Osteoblast (primary cell): ENCODE measurements around the gene TMEM215. TPM values are rescaled to one million over a fixed set of nuclear protein-coding genes. Genes with fewer than 3 reads are reported as not detected.

ENCODE experiments used
- DNase-seq: peaks from one replicate; pipeline ENCODE4 v3.0.0; 2011; ENCODE audit warnings: low spot score, mixed read lengths; ENCODE audit not compliant: insufficient read length; ENCODE audit errors: missing footprints
- H2AFZ ChIP-seq: 2 replicates; pipeline ENCODE4 v1.6.0; 2011; ENCODE audit warnings: mild to moderate bottlenecking, low read length
- H3K27ac ChIP-seq: 2 replicates; pipeline ENCODE4 v1.5.1; 2011; ENCODE audit warnings: mild to moderate bottlenecking, low read depth, low read length, moderate library complexity
- H3K27me3 ChIP-seq: 2 replicates; pipeline ENCODE4 v1.6.0; 2012; ENCODE audit warnings: mild to moderate bottlenecking, control low read depth, inconsistent platforms, low read length, moderate library complexity; ENCODE audit not compliant: insufficient read depth
- H3K36me3 ChIP-seq: 2 replicates; pipeline ENCODE4 v1.5.1; 2011; ENCODE audit warnings: mild to moderate bottlenecking, low read length, control low read depth, moderate library complexity; ENCODE audit not compliant: insufficient read depth
- H3K4me1 ChIP-seq: 2 replicates; pipeline ENCODE4 v1.5.1; 2011; ENCODE audit warnings: mild to moderate bottlenecking, low read length, control low read depth, moderate library complexity; ENCODE audit not compliant: insufficient read depth
- H3K4me2 ChIP-seq: 2 replicates; pipeline ENCODE4 v1.6.0; 2011; ENCODE audit warnings: mild to moderate bottlenecking, low read length; ENCODE audit not compliant: insufficient read depth
- H3K4me3 ChIP-seq: fragments of 200-600 bp; sonication (generic); 3 replicates; pipeline ENCODE4 v1.5.1; 2012; ENCODE audit warnings: mild to moderate bottlenecking, low read length, inconsistent platforms; ENCODE audit not compliant: insufficient read depth
- H3K79me2 ChIP-seq: 2 replicates; pipeline ENCODE4 v1.6.0; 2012; ENCODE audit warnings: mild to moderate bottlenecking, low read length, control low read depth, inconsistent platforms; ENCODE audit not compliant: insufficient read depth
- H3K9me3 ChIP-seq: 2 replicates; pipeline ENCODE4 v1.5.1; 2011; ENCODE audit warnings: low read depth, low read length, control low read depth
- H4K20me1 ChIP-seq: 2 replicates; pipeline ENCODE4 v1.6.0; 2012; ENCODE audit warnings: mild to moderate bottlenecking, low read length, control low read depth; ENCODE audit not compliant: insufficient read depth
- total RNA-seq: library from RNA; depleted of rRNA; stranded (reverse); fragments of >200 nt; gene quantifications from 2 replicates; pipeline ENCODE4 v1.2.3, GENCODE V29; 2012
- TF ChIP-seq, protein P1 (sequence below): IDR thresholded peaks from 2 replicates; pipeline ENCODE4 v1.5.1; 2011; ENCODE audit warnings: mild to moderate bottlenecking, low read depth, low read length, moderate library complexity; ENCODE audit errors: extremely low read depth

Gene TMEM215
- total RNA-seq, 1 donor = not detected

DNA sequence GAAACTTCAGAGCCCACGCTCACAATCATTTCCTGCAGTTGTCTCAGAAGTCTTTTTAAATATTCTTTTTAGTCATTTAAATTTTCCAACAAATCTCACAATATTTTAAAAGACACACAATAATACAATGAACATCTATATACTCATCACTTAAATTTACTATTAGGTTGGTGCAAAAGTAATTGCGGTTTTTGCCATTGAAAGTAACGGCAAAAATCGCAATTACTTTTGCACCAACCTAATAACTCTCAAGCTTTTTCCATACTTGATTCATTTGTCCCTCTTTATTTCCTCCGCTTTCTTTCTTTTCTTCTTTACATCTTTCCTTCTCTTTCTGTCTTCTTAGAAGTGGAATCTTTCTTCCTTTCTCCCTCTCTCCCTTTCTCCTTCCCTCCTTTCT is 19.2 kb upstream of the TMEM215 start:
- TF ChIP-seq, protein P1, sequence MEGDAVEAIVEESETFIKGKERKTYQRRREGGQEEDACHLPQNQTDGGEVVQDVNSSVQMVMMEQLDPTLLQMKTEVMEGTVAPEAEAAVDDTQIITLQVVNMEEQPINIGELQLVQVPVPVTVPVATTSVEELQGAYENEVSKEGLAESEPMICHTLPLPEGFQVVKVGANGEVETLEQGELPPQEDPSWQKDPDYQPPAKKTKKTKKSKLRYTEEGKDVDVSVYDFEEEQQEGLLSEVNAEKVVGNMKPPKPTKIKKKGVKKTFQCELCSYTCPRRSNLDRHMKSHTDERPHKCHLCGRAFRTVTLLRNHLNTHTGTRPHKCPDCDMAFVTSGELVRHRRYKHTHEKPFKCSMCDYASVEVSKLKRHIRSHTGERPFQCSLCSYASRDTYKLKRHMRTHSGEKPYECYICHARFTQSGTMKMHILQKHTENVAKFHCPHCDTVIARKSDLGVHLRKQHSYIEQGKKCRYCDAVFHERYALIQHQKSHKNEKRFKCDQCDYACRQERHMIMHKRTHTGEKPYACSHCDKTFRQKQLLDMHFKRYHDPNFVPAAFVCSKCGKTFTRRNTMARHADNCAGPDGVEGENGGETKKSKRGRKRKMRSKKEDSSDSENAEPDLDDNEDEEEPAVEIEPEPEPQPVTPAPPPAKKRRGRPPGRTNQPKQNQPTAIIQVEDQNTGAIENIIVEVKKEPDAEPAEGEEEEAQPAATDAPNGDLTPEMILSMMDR = no peak

DNA sequence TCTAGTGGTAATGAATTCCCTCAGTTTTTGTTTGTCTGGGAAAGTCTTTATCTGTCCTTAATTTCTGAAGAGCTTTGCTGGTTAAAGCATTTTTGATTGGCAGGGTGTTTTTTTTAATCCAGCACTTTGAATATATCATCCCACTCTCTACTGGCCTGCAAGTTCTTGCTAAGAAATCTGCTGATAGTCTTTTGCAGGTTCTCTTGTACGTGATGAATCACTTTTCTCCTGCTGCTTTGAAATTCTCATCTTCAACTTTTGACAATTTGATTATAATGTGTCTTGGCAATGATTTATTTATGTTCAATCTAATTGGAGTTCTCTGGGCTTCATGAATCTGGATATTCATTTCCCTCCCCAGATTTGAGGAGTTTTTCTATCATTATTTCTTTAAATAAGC is 8.1 kb upstream of the TMEM215 start:
- Histone ChIP-seq H4K20me1 (no peaks in the 10 kb centered on the region), H3K27me3 (no peaks in the 10 kb centered on the region), H2AFZ (no peak overlapping the region), H3K4me2 (no peak overlapping the region), H3K36me3 (no peaks in the 10 kb centered on the region), H3K4me3 (no peak overlapping the region), H3K4me1 (no peaks in the 10 kb centered on the region), H3K27ac (no peak overlapping the region), H3K79me2 (no peaks in the 10 kb centered on the region), H3K9me3 (no peaks in the 10 kb centered on the region)
- no peak for DNase-seq
- TF ChIP-seq, protein P1 = no peak

More for the DNA sequence above, 19.2 kb upstream of the TMEM215 start:
- Histone ChIP-seq H3K4me2 (no peak overlapping the region), H3K79me2 (no peaks in the 10 kb centered on the region), H3K27me3 (no peaks in the 10 kb centered on the region), H3K4me3 (no peak overlapping the region), H2AFZ (no peak overlapping the region), H3K36me3 (no peaks in the 10 kb centered on the region), H3K27ac (no peak overlapping the region), H3K4me1 (no peaks in the 10 kb centered on the region), H3K9me3 (no peaks in the 10 kb centered on the region), H4K20me1 (no peaks in the 10 kb centered on the region)
- no peak for DNase-seq

DNA sequence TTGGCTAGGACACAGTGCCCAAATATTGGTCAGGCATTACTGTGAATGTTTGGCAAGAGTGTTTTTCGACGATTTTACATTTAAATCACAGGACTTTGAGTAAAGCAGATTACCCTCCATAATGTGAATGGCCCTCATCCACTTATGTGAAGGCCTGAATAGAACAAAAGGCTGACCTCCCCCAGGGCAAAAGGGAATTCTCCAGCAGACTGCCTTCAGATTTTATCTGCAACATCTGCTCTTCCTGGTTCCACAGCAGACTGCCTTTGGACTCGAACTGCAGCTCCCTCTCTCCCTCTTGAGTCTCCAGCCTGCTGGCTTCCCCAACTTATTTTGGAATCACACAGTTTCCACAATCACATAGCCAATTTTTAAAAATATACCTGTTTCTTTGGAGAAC is 7.1 kb upstream of the TMEM215 start:
- Histone ChIP-seq H3K9me3 (no peaks in the 10 kb centered on the region), H3K79me2 (no peaks in the 10 kb centered on the region), H3K4me1 (no peaks in the 10 kb centered on the region), H3K27me3 (peaks cover 4% of the 10 kb centered on the region), H4K20me1 (no peaks in the 10 kb centered on the region), H3K27ac (no peak overlapping the region), H3K4me3 (no peak overlapping the region), H3K36me3 (no peaks in the 10 kb centered on the region), H2AFZ (no peak overlapping the region), H3K4me2 (no peak overlapping the region)
- no peak for DNase-seq
- TF ChIP-seq, protein P1 = no peak

DNA sequence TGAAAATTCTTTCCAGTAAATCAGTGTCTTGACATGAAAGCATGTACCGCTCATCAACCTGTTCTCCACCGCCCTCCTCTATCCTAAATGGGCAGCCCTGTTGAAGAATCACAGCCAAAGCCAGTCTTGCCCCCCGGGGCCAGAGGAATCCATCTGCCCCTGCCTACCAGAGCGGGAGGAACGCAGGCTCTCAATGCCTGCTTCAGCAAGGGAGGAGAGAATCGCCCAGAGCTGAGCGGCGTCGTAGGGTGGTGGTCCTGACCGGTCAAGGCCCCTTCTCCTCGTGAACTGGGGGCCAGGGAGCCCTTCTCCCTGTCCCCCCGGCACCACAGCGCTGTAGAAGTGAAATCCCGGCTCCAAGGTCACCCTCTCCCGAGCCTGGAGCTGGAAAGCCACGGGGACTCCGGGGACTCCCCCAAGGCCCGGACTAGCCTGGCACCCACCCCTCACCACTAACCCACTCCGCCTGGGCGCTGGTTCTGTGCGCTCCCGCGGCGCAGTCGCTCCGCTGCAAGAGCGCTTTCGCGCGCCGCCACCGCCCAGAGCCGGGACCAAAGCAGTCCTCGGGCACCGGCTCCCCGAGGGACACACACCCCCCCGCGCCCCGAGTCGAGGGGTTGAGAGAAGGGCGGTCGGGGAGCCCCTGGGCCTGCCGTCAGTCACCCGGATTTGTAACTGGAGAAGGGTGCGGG is 718 bp upstream of the TMEM215 start:
- Histone ChIP-seq H3K79me2 (no peaks in the 10 kb centered on the region), H3K4me3 (no peak overlapping the region), H3K36me3 (no peaks in the 10 kb centered on the region), H3K4me2 (no peak overlapping the region), H4K20me1 (no peaks in the 10 kb centered on the region), H2AFZ (no peak overlapping the region), H3K27me3 (peaks cover 41% of the 10 kb centered on the region), H3K9me3 (no peaks in the 10 kb centered on the region), H3K27ac (no peak overlapping the region), H3K4me1 (no peaks in the 10 kb centered on the region)
- DNase-seq = no peak
- TF ChIP-seq, protein P1 = no peak
